ENCODE results near the gene ELAVL2. TPM values are rescaled to one million over a fixed set of nuclear protein-coding genes. Genes with fewer than 3 reads are reported as not detected.

ELAVL2 gene
- total RNA-seq, 1 experiment from 2014 or later = not detected

- CTCF ChIA-PET = no interaction called here
- no peak for ATAC-seq
These were observed 2.8 kb downstream of the ELAVL2 start for GRCh38 chr9:23823269-23823668.

DNA sequence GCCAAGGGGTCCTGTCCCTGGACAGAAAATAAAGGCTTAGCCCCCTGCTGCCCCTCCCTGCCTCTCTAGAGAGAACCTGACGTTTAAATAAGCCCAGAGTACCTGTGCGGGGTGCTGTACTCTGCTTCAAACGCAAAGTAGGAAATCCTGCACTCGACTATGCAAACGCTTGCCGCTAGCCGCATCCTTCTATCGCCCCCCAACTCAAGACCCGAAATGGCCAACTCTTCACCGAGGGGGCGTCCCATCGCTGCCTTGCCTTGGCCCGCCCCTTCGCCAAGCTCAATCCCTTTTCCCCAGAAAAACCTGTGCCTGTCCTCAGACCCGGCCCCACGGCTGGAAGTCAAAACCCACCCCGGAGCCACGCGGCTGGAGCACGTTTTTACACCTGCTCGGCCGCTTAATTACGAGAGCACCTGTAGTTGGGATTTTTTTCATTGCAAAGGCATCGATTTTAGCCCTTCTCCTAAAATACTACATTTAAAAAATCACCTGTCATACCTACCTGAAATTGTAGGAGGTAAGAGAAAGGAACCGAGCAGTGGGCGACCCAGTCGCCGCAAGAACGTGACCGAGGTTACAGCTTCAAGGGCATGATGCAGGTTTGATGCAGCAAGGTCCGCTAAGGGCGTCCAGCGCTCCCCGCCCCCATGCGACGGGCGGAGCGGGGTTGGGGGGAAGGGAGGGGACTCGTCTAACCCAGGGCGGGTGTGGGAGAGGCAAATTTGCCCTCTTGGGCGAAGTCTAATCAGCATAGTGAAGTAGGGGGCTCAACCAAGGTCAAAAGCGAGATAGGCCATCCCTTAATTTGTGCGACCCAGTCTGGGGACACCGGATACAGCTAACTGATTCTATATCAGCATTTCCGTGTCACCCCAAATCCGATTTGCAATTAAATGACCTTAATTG lies 3.5 kb downstream of the ELAVL2 start:
- BruUV-seq (replicated peaks) = no TSS peak
- no peak for ATAC-seq
- ChIA-PET POLR2A (no interaction called here), CTCF (no interaction called here)
- no peak overlapping the region for H3K4me3 ChIP-seq (ENCODE audit: low read depth in 2 of 2, low read length in 2 of 2)
- H3K4me1 ChIP-seq (ENCODE audit: control insufficient read depth, insufficient read depth, low read length) = no peaks in the 10 kb centered on the region
- TF ChIP-seq, protein P1, sequence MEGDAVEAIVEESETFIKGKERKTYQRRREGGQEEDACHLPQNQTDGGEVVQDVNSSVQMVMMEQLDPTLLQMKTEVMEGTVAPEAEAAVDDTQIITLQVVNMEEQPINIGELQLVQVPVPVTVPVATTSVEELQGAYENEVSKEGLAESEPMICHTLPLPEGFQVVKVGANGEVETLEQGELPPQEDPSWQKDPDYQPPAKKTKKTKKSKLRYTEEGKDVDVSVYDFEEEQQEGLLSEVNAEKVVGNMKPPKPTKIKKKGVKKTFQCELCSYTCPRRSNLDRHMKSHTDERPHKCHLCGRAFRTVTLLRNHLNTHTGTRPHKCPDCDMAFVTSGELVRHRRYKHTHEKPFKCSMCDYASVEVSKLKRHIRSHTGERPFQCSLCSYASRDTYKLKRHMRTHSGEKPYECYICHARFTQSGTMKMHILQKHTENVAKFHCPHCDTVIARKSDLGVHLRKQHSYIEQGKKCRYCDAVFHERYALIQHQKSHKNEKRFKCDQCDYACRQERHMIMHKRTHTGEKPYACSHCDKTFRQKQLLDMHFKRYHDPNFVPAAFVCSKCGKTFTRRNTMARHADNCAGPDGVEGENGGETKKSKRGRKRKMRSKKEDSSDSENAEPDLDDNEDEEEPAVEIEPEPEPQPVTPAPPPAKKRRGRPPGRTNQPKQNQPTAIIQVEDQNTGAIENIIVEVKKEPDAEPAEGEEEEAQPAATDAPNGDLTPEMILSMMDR (IDR thresholded peaks at IDR 0.05) = no peak
- TF ChIP-seq SIN3A (IDR thresholded peaks at IDR 0.05; ENCODE audit: borderline replicate concordance, insufficient read depth, low read depth, low read length) (no peak), TCF7L2 (IDR thresholded peaks at IDR 0.05; ENCODE audit: low read depth, low read length) (no peak), POLR2AphosphoS5 (IDR thresholded peaks at IDR 0.05; ENCODE audit: low read depth, low read length) (no peak)
- TF ChIP-seq, protein P2, sequence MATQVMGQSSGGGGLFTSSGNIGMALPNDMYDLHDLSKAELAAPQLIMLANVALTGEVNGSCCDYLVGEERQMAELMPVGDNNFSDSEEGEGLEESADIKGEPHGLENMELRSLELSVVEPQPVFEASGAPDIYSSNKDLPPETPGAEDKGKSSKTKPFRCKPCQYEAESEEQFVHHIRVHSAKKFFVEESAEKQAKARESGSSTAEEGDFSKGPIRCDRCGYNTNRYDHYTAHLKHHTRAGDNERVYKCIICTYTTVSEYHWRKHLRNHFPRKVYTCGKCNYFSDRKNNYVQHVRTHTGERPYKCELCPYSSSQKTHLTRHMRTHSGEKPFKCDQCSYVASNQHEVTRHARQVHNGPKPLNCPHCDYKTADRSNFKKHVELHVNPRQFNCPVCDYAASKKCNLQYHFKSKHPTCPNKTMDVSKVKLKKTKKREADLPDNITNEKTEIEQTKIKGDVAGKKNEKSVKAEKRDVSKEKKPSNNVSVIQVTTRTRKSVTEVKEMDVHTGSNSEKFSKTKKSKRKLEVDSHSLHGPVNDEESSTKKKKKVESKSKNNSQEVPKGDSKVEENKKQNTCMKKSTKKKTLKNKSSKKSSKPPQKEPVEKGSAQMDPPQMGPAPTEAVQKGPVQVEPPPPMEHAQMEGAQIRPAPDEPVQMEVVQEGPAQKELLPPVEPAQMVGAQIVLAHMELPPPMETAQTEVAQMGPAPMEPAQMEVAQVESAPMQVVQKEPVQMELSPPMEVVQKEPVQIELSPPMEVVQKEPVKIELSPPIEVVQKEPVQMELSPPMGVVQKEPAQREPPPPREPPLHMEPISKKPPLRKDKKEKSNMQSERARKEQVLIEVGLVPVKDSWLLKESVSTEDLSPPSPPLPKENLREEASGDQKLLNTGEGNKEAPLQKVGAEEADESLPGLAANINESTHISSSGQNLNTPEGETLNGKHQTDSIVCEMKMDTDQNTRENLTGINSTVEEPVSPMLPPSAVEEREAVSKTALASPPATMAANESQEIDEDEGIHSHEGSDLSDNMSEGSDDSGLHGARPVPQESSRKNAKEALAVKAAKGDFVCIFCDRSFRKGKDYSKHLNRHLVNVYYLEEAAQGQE (IDR thresholded peaks at IDR 0.05; ENCODE audit: insufficient read depth in 1 of 2, low read depth in 2 of 2, low read length in 1 of 2) = no peak
- H3K27me3 ChIP-seq (ENCODE audit: control insufficient read depth, insufficient read depth, low read length) = no peaks in the 10 kb centered on the region
- no peak overlapping the region for H3K27ac ChIP-seq (ENCODE audit: low read length)
- H3K9me3 ChIP-seq (ENCODE audit: control insufficient read depth, insufficient read depth, low read depth, low read length) = no peaks in the 10 kb centered on the region
- H3K36me3 ChIP-seq (ENCODE audit: control insufficient read depth, insufficient read depth, low read length) = no peaks in the 10 kb centered on the region
- intact Hi-C loops (cut with micrococcal nuclease; ENCODE audit: unreplicated experiment) = no loop called here
- in situ Hi-C loops (cut with HindIII; ENCODE audit: low pct_unique_long_range_greater_than_20kb, low sequenced_read_pairs) = no loop called here
- DNase-seq (ENCODE audit: low read depth, low spot score) = no peak

More at GRCh38 chr9:23823269-23823668, 2.8 kb downstream of the ELAVL2 start:
- POLR2A ChIA-PET = no interaction called here
- in situ Hi-C loops (cut with HindIII; ENCODE audit: low pct_unique_long_range_greater_than_20kb, low sequenced_read_pairs) = no loop called here
- no peak overlapping the region for H3K4me3 ChIP-seq (ENCODE audit: low read depth in 2 of 2, low read length in 2 of 2)
- no TSS peak for BruUV-seq (replicated peaks)
- no peaks in the 10 kb centered on the region for H3K9me3 ChIP-seq (ENCODE audit: control insufficient read depth, insufficient read depth, low read depth, low read length)
- H3K27ac ChIP-seq (ENCODE audit: low read length) = no peak overlapping the region
- H3K4me1 ChIP-seq (ENCODE audit: control insufficient read depth, insufficient read depth, low read length) = no peaks in the 10 kb centered on the region
- DNase-seq (ENCODE audit: low read depth, low spot score) = no peak
- no peaks in the 10 kb centered on the region for H3K27me3 ChIP-seq (ENCODE audit: control insufficient read depth, insufficient read depth, low read length)
- no peaks in the 10 kb centered on the region for H3K36me3 ChIP-seq (ENCODE audit: control insufficient read depth, insufficient read depth, low read length)
- intact Hi-C loops (cut with micrococcal nuclease; ENCODE audit: unreplicated experiment) = no loop called here
- TF ChIP-seq, protein P1 (IDR thresholded peaks at IDR 0.05) = no peak
- TF ChIP-seq SIN3A (IDR thresholded peaks at IDR 0.05; ENCODE audit: borderline replicate concordance, insufficient read depth, low read depth, low read length) = no peak
- TF ChIP-seq, protein P2 (IDR thresholded peaks at IDR 0.05; ENCODE audit: insufficient read depth in 1 of 2, low read depth in 2 of 2, low read length in 1 of 2) = no peak

All from Panc1 (cell line).